HCT116 (cell line): ENCODE results near the gene IGFN1. TPM values are rescaled to one million over a fixed set of nuclear protein-coding genes. Genes with fewer than 3 reads are reported as not detected.

ENCODE experiments used
- ATAC-seq: fragments of 200-7000 bp; cut with Tn5 transposase; 2 replicates; pipeline ENCODE4 v1.9.1; 2020; ENCODE audit warnings: mild to moderate bottlenecking, moderate library complexity
- BruUV-seq: library from RNA; stranded (reverse); fragments of 400-500 nt; replicated peaks from 2 replicates; lab custom pipeline; 2021; lab: Mats Ljungman, UMichigan
- CTCF ChIA-PET: fragments of 300-600 bp; sonication (Branson Sonifier 250); formaldehyde crosslinking; loops from one replicate; lab custom pipeline; 2021; ENCODE audit warnings: antibody characterized with exemption; lab: Charles Lee
- POLR2A ChIA-PET: fragments of 300-600, 350-600 bp; sonication (Branson Sonifier 250); formaldehyde crosslinking; loops from one replicate; lab custom pipeline; 2021; ENCODE audit warnings: antibody characterized with exemption; lab: Charles Lee
- RAD21 ChIA-PET, 2 experiments: fragments of 300-600 bp; sonication (Branson Sonifier 250); formaldehyde crosslinking; loops; one replicate each; lab custom pipeline; 2023; ENCODE audit warnings: low total read pairs in 2 of 2; ENCODE audit not compliant: uncharacterized antibody in 2 of 2, unreplicated experiment in 2 of 2, low non-redundant PET in 1 of 2; lab: Charles Lee
- DNase-seq: peaks from one replicate; pipeline ENCODE4 v3.0.0-alpha.2; 2010; ENCODE audit warnings: low read depth, low spot score
- H2AFZ ChIP-seq: fragments of 200-600 bp; shearing (Covaris generic), sonication (generic); 2 replicates; pipeline ENCODE4 v1.6.1; 2017; ENCODE audit warnings: low read depth, mixed run types, mixed read lengths, antibody characterized with exemption, low read length; ENCODE audit not compliant: poor library complexity, severe bottlenecking
- H3K27ac ChIP-seq: 2 replicates; pipeline ENCODE4 v1.5.1; 2012; ENCODE audit warnings: low read depth, low read length
- H3K27me3 ChIP-seq: fragments of 200-600 bp; sonication (generic); 2 replicates; pipeline ENCODE4 v1.6.1; 2016; ENCODE audit warnings: mixed run types, low read length, mixed read lengths; ENCODE audit not compliant: insufficient read depth
- H3K36me3 ChIP-seq, 2 experiments: fragments of 200-500 bp in 1 of 2; fragments of 200-600 bp in 1 of 2; sonication (Bioruptor generic) in 1 of 2; sonication (generic) in 1 of 2; 2 replicates each; pipeline versions ENCODE4 v1.5.1 to v1.6.1; 2014 to 2016; ENCODE audit warnings: low read length in 2 of 2, inconsistent platforms in 1 of 2, mixed read lengths in 1 of 2, mixed run types in 1 of 2; ENCODE audit not compliant: insufficient read depth in 2 of 2, control insufficient read depth in 1 of 2
- H3K4me1 ChIP-seq, 2 experiments: fragments of 200-600 bp in 1 of 2; sonication (generic) in 1 of 2; 2 replicates each; pipeline versions ENCODE4 v1.5.1 to v1.6.1; 2012 to 2017; ENCODE audit warnings: low read length in 2 of 2, inconsistent platforms in 1 of 2, mild to moderate bottlenecking in 1 of 2, mixed read lengths in 1 of 2, mixed run types in 1 of 2, moderate library complexity in 1 of 2; ENCODE audit not compliant: insufficient read depth in 2 of 2, control insufficient read depth in 1 of 2
- H3K4me2 ChIP-seq: fragments of 200-600 bp; sonication (generic); 2 replicates; pipeline ENCODE4 v1.6.1; 2017; ENCODE audit warnings: mixed run types, low read length, mixed read lengths
- H3K4me3 ChIP-seq, 2 experiments: fragments of 200-600 bp in 1 of 2; sonication (generic) in 1 of 2; replicated peaks in 1 of 2; 2 replicates each; pipeline ENCODE4 v1.5.1; 2011 to 2016; ENCODE audit warnings: low read length in 2 of 2, control low read depth in 1 of 2, low read depth in 1 of 2, mild to moderate bottlenecking in 1 of 2, mixed read lengths in 1 of 2, mixed run types in 1 of 2
- H3K79me2 ChIP-seq: fragments of 200-600 bp; sonication (generic); 2 replicates; pipeline ENCODE4 v1.6.1; 2017; ENCODE audit warnings: mild to moderate bottlenecking, mixed run types, low read length, moderate library complexity, mixed read lengths; ENCODE audit not compliant: insufficient read depth
- H3K9ac ChIP-seq: fragments of 200-600 bp; sonication (generic); 2 replicates; pipeline ENCODE4 v1.6.1; 2016; ENCODE audit warnings: low read length, mixed read lengths
- H3K9me2 ChIP-seq: fragments of 200-600 bp; sonication (generic), shearing (Covaris generic); 2 replicates; pipeline ENCODE4 v1.6.1; 2017; ENCODE audit warnings: mixed run types, mild to moderate bottlenecking, moderate library complexity; ENCODE audit not compliant: insufficient read depth
- H3K9me3 ChIP-seq, 2 experiments: fragments of 200-500 bp in 1 of 2; fragments of 200-600 bp in 1 of 2; sonication (Bioruptor generic) in 1 of 2; sonication (generic) in 1 of 2; 2 replicates each; pipeline ENCODE4 v1.6.1; 2014 to 2017; ENCODE audit warnings: low read length in 2 of 2, mixed read lengths in 2 of 2, inconsistent platforms in 1 of 2, low read depth in 1 of 2, mild to moderate bottlenecking in 1 of 2, mixed run types in 1 of 2, moderate library complexity in 1 of 2; ENCODE audit not compliant: control insufficient read depth in 1 of 2, insufficient read depth in 1 of 2
- H4K20me1 ChIP-seq: fragments of 200-600 bp; sonication (generic), shearing (Covaris generic); 2 replicates; pipeline ENCODE4 v1.6.1; 2017; ENCODE audit warnings: mixed run types, mild to moderate bottlenecking, moderate library complexity; ENCODE audit not compliant: insufficient read depth
- CBX3 ChIP-seq: IDR thresholded peaks from 2 replicates; pipeline ENCODE4 v1.6.1; 2012; ENCODE audit warnings: low read depth
- CEBPB ChIP-seq: IDR thresholded peaks from 2 replicates; pipeline ENCODE4 v1.6.1; 2012; ENCODE audit warnings: low read depth
- EGR1 ChIP-seq: IDR thresholded peaks from 2 replicates; pipeline ENCODE4 v1.6.1; 2012; ENCODE audit warnings: low read depth
- ELF1 ChIP-seq: IDR thresholded peaks from 2 replicates; pipeline ENCODE4 v1.6.1; 2012; ENCODE audit warnings: low read depth, borderline replicate concordance
- EZH2 ChIP-seq: fragments of 200-600 bp; sonication (generic); IDR thresholded peaks from 2 replicates; pipeline ENCODE4 v1.6.1; 2017; ENCODE audit warnings: antibody characterized with exemption, mixed run types
- EZH2phosphoT487 ChIP-seq: fragments of 200-600 bp; IDR thresholded peaks from 2 replicates; pipeline ENCODE4 v1.6.1; 2018; ENCODE audit warnings: antibody characterized with exemption, borderline replicate concordance
- JUND ChIP-seq: IDR thresholded peaks from 2 replicates; pipeline ENCODE4 v1.6.1; 2012
- POLR2A ChIP-seq: IDR thresholded peaks from 2 replicates; pipeline ENCODE4 v1.7.0; 2011; ENCODE audit warnings: borderline replicate concordance; ENCODE audit not compliant: insufficient read depth, insufficient read length; ENCODE audit errors: extremely low read depth
- POLR2AphosphoS5 ChIP-seq: IDR thresholded peaks from 2 replicates; pipeline ENCODE4 v1.6.1; 2011; ENCODE audit warnings: mild to moderate bottlenecking, low read depth, low read length, moderate library complexity
- RAD21 ChIP-seq: IDR thresholded peaks from 2 replicates; pipeline ENCODE4 v1.6.1; 2012; ENCODE audit warnings: low read depth, mild to moderate bottlenecking
- SIN3A ChIP-seq: IDR thresholded peaks from 2 replicates; pipeline ENCODE4 v1.6.1; 2012; ENCODE audit warnings: low read depth
- SP1 ChIP-seq: IDR thresholded peaks from 2 replicates; pipeline ENCODE4 v1.6.1; 2012; ENCODE audit warnings: low read depth
- TCF7L2 ChIP-seq: IDR thresholded peaks from 2 replicates; pipeline ENCODE4 v1.7.0; 2011; ENCODE audit warnings: borderline replicate concordance, inconsistent platforms; ENCODE audit not compliant: insufficient read depth, insufficient read length; ENCODE audit errors: extremely low read depth
- YY1 ChIP-seq: IDR thresholded peaks from 2 replicates; pipeline ENCODE4 v1.6.1; 2011; ENCODE audit warnings: low read length, low read depth, moderate library complexity, mild to moderate bottlenecking; ENCODE audit not compliant: insufficient replicate concordance; ENCODE audit errors: extremely low read depth
- ZFX ChIP-seq: fragments of 450-650 bp; IDR thresholded peaks from 2 replicates; pipeline ENCODE4 v1.6.1; 2017
- intact Hi-C: fragments of 100-400 bp; cut with micrococcal nuclease; formaldehyde crosslinking; loops from 2 replicates; pipeline ENCODE4 v1.10.0; 2022
- total RNA-seq: library from RNA; stranded (reverse); gene quantifications from one replicate; pipeline ENCODE4 v1.2.1, GENCODE V29; 2021; ENCODE audit not compliant: unreplicated experiment
- TF ChIP-seq, protein P1 (sequence below): IDR thresholded peaks from 2 replicates; pipeline ENCODE4 v1.6.1; 2012
- TF ChIP-seq, protein P2 (sequence below): IDR thresholded peaks from 2 replicates; pipeline ENCODE4 v1.6.1; 2012
- TF ChIP-seq, protein P3 (sequence below): IDR thresholded peaks from 2 replicates; pipeline ENCODE4 v1.6.1; 2011; ENCODE audit warnings: mild to moderate bottlenecking, low read length, moderate library complexity; ENCODE audit not compliant: insufficient replicate concordance; ENCODE audit errors: extremely low read depth

IGFN1 gene
- total RNA-seq, 1 experiment from 2014 or later: not detected

DNA sequence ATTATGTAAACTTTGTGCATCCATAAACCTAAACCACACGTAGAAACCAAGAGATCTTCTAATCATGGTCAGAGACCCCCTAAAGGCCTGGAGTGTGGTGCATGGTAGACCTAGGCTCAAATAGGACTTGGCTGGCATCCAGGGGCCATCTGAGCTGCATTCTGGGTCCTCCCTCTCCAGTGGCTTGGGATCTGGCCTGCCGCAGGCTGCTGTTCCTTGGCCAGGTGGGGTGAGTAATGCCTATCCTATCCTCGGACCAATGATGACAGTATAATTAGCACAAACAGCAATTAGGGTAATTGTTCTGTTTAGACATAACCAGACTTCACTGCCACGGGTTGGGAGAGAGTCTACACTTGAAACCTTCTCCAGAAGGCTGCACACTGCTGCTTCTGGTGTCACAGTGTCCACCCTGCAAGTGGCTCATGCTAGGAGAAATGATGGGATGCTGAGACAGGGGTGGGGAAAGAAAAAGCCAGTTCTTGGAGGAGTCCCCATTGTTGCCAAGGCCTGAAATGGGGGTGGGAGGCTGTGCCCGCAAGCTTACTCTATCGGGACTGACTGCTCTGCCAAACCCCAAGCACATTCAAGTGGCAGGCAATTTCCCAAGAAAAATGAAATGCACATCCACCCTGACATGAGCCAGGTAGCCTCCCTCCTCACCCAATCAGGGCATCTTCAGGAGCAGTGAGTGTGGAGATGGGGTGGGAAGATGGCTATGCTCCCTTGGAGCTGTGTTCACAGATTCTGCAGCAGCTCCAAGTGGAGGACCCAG lies 80.2 kb downstream of the IGFN1 start:
- ATAC-seq: no peak
- CTCF ChIA-PET: no interaction called here
- H4K20me1 ChIP-seq: no peaks in the 10 kb centered on the region
- intact Hi-C loops: no loop called here
- peaks cover 11% of the 10 kb centered on the region; the same call in 1 of the 2 replicates for H3K27me3 ChIP-seq
- BruUV-seq: no TSS peak
- no peak overlapping the region for H3K4me3 ChIP-seq
- H3K9me3 ChIP-seq: no peaks in the 10 kb centered on the region
- H3K27ac ChIP-seq: no peak overlapping the region
- no peak overlapping the region for H2AFZ ChIP-seq
- H3K36me3 ChIP-seq: no peaks in the 10 kb centered on the region
- DNase-seq: no peak
- POLR2A ChIA-PET: no interaction called here
- no peaks in the 10 kb centered on the region for H3K79me2 ChIP-seq
- no peak overlapping the region for H3K9ac ChIP-seq
- TF ChIP-seq ZFX (no peak), SIN3A (no peak), CBX3 (no peak), JUND (no peak), POLR2A (no peak), POLR2AphosphoS5 (no peak), TCF7L2 (no peak), RAD21 (no peak), EZH2 (no peak), CEBPB (no peak), YY1 (no peak), ELF1 (no peak), SP1 (no peak), EGR1 (no peak), EZH2phosphoT487 (no peak)
- TF ChIP-seq, protein P1, sequence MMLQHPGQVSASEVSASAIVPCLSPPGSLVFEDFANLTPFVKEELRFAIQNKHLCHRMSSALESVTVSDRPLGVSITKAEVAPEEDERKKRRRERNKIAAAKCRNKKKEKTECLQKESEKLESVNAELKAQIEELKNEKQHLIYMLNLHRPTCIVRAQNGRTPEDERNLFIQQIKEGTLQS: no peak
- TF ChIP-seq, protein P2, sequence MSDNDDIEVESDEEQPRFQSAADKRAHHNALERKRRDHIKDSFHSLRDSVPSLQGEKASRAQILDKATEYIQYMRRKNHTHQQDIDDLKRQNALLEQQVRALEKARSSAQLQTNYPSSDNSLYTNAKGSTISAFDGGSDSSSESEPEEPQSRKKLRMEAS: no peak
- TF ChIP-seq, protein P3, sequence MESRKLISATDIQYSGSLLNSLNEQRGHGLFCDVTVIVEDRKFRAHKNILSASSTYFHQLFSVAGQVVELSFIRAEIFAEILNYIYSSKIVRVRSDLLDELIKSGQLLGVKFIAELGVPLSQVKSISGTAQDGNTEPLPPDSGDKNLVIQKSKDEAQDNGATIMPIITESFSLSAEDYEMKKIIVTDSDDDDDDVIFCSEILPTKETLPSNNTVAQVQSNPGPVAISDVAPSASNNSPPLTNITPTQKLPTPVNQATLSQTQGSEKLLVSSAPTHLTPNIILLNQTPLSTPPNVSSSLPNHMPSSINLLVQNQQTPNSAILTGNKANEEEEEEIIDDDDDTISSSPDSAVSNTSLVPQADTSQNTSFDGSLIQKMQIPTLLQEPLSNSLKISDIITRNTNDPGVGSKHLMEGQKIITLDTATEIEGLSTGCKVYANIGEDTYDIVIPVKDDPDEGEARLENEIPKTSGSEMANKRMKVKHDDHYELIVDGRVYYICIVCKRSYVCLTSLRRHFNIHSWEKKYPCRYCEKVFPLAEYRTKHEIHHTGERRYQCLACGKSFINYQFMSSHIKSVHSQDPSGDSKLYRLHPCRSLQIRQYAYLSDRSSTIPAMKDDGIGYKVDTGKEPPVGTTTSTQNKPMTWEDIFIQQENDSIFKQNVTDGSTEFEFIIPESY: no peak
- RAD21 ChIA-PET: no interaction called here
- peaks cover 16 to 46% of the 10 kb centered on the region in 2 experiments for H3K4me1 ChIP-seq
- no peaks in the 10 kb centered on the region for H3K9me2 ChIP-seq
- no peak overlapping the region for H3K4me2 ChIP-seq
